ENCODE data around the gene CHRM4.

DNA sequence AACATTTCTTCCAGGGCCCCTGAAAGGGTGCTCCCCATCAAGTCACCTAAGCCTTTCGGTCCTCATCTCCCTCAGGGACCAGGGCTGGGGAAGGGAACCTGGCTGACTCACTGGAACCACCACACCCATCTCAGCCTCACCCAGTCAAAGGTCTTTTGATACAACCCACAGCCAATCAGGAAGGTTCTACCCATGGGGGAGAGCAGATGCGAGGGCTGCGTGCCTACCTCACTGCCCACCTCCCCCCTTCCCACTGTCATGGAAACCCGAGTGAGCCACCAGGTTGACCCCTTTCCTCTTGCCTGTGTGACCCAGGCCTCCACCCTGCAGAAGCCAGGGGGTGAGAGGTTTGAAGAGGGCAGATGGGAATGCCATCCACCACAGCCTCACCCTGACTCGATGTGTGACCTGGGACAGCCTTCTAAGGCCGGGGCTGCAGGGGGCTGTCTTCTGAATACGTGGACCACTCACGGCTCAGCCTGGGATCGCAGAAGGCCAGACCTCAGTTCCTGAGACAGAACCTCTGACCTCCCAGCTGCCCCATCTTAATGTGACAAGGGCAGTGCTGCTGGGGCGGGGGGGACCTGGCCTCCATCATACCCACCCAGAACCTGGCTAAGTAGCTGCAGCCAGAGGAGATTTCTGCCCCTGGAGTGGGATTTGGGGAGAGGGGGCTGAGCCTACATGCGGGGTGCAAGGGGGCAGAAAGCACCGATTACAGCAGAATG lies 7.4 kb downstream of the CHRM4 start:
- TF ChIP-seq POLR2A (IDR thresholded peaks at IDR 0.05; ENCODE audit: low read depth, low read length) (no peak), TAF1 (IDR thresholded peaks at IDR 0.05; ENCODE audit: low read depth, low read length) (no peak), POLR2AphosphoS5 (IDR thresholded peaks at IDR 0.05; ENCODE audit: low read depth, low read length) (no peak), SPI1 (IDR thresholded peaks at IDR 0.05; ENCODE audit: low read depth, low read length) (no peak), POU2F2 (IDR thresholded peaks at IDR 0.05; ENCODE audit: low read depth, low read length) (no peak), PAX5 (IDR thresholded peaks at IDR 0.05; ENCODE audit: insufficient read depth, low read length, severe bottlenecking) (no peak)

All from GM12891 (cell line).